ENCODE results near the gene ZNF77. TPM values are rescaled to one million over a fixed set of nuclear protein-coding genes. Genes with fewer than 3 reads are reported as not detected.

The ZNF77 gene
- polyA plus RNA-seq, 4 donors: 1.1 to 7.8 (median 1.9) TPM

GRCh38 chr19:2977746-2978138 is 33.0 kb upstream of the ZNF77 start:
- H3K4me3 ChIP-seq (ENCODE audit: low read depth in 1 of 3, low read length in 3 of 3): no peak overlapping the region
- H3K9me3 ChIP-seq (ENCODE audit: control insufficient read depth in 2 of 2, insufficient read depth in 1 of 2, low read depth in 1 of 2, low read length in 1 of 2): no peaks in the 10 kb centered on the region
- no peaks in the 10 kb centered on the region for H3K36me3 ChIP-seq (ENCODE audit: control insufficient read depth in 3 of 3, insufficient read depth in 2 of 3, low read depth in 1 of 3, low read length in 3 of 3)
- WGBS, 3 donors: 18 to 51% (median 49%) methylated on average over 9 to 10 of the region's 10 CpGs
- FAIRE-seq (no peak), DNase-seq (no peak)
- H3K4me1 ChIP-seq (ENCODE audit: control insufficient read depth in 3 of 3, insufficient read depth in 2 of 3, low read depth in 1 of 3, low read length in 2 of 3): peaks cover 3 to 18% (median 7%) of the 10 kb centered on the region in 3 donors
- H3K27ac ChIP-seq (ENCODE audit: low read depth in 1 of 3, low read length in 2 of 3): peak overlapping the region in 1 of 3 donors; percentile 12
- peaks cover 0 to 9% (median 3%) of the 10 kb centered on the region in 3 donors for H3K27me3 ChIP-seq (ENCODE audit: control insufficient read depth in 3 of 3, insufficient read depth in 3 of 3, low read length in 3 of 3)

GRCh38 chr19:2977001-2977745 is 32.4 kb upstream of the ZNF77 start, which contains the start of gene TLE6:
TLE6 (plus strand) TSS chr19:2977564; CDS start chr19:2978234, 670 bp downstream.
- no peak for FAIRE-seq

GRCh38 chr19:2976609-2977000 is 31.8 kb upstream of the ZNF77 start:
- FAIRE-seq: no peak

More at GRCh38 chr19:2977001-2977745, 32.4 kb upstream of the ZNF77 start, which contains the start of gene TLE6:
- Histone ChIP-seq H3K27ac (ENCODE audit: low read depth in 1 of 3, low read length in 2 of 3) (peak within 1 kb of the TSS in 1 of 3 donors; percentile 54), H3K36me3 (ENCODE audit: control insufficient read depth in 3 of 3, insufficient read depth in 2 of 3, low read depth in 1 of 3, low read length in 3 of 3) (no peaks in the 10 kb centered on the region), H3K27me3 (ENCODE audit: control insufficient read depth in 3 of 3, insufficient read depth in 3 of 3, low read length in 3 of 3) (peaks cover 0 to 9% (median 0%) of the 10 kb centered on the region in 3 donors), H3K4me3 (ENCODE audit: low read depth in 1 of 3, low read length in 3 of 3) (peak within 1 kb of the TSS; percentile 27 to 31 (median 29)), H3K4me1 (ENCODE audit: control insufficient read depth in 3 of 3, insufficient read depth in 2 of 3, low read depth in 1 of 3, low read length in 2 of 3) (peaks cover 3 to 16% (median 7%) of the 10 kb centered on the region in 3 donors), H3K9me3 (ENCODE audit: control insufficient read depth in 2 of 2, insufficient read depth in 1 of 2, low read depth in 1 of 2, low read length in 1 of 2) (no peaks in the 10 kb centered on the region)
- DNase-seq: peak; percentile 96 to 98
- 0 to 1% (median 1%) methylated on average over 47 to 51 of the region's 51 CpGs for WGBS, 3 donors

GRCh38 chr19:2974342-2975041 is 29.7 kb upstream of the ZNF77 start:
- no peak for FAIRE-seq

More at GRCh38 chr19:2976609-2977000, 31.8 kb upstream of the ZNF77 start:
- Histone ChIP-seq H3K9me3 (ENCODE audit: control insufficient read depth in 2 of 2, insufficient read depth in 1 of 2, low read depth in 1 of 2, low read length in 1 of 2) (no peaks in the 10 kb centered on the region), H3K27me3 (ENCODE audit: control insufficient read depth in 3 of 3, insufficient read depth in 3 of 3, low read length in 3 of 3) (peaks cover 0 to 9% (median 0%) of the 10 kb centered on the region in 3 donors), H3K36me3 (ENCODE audit: control insufficient read depth in 3 of 3, insufficient read depth in 2 of 3, low read depth in 1 of 3, low read length in 3 of 3) (no peaks in the 10 kb centered on the region), H3K4me1 (ENCODE audit: control insufficient read depth in 3 of 3, insufficient read depth in 2 of 3, low read depth in 1 of 3, low read length in 2 of 3) (peaks cover 3 to 16% (median 7%) of the 10 kb centered on the region in 3 donors), H3K4me3 (ENCODE audit: low read depth in 1 of 3, low read length in 3 of 3) (peak overlapping the region; percentile 27 to 31 (median 29)), H3K27ac (ENCODE audit: low read depth in 1 of 3, low read length in 2 of 3) (peak overlapping the region in 1 of 3 donors; percentile 54)
- no peak for DNase-seq
- WGBS, 3 donors: 14 to 15% (median 14%) methylated on average over 15 of the region's 15 CpGs

DNA sequence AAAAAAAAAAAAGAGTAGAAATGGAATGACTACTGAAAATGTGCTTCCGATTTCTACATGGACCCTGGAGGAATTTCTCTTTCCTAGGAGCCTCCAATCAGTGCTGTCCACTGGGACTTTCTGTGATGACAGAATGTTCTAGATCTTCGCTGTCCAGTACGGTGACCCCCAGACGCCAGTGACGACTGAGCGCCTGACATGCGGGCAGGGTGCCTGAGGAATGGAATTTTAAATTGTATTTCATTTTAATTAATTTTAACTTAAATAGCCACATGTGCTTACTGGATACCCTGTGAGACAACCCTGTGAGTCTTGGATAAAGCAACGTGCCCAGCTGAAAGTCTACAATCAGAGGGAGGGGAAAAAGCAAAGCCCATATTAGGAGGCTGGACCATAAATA is 28.5 kb upstream of the ZNF77 start:
- 65 to 80% (median 77%) methylated on average over 8 of the region's 8 CpGs for WGBS, 3 donors
- Histone ChIP-seq H3K27ac (ENCODE audit: low read depth in 1 of 3, low read length in 2 of 3) (peak overlapping the region in 1 of 3 donors; percentile 72), H3K4me1 (ENCODE audit: control insufficient read depth in 3 of 3, insufficient read depth in 2 of 3, low read depth in 1 of 3, low read length in 2 of 3) (peaks cover 3 to 16% (median 7%) of the 10 kb centered on the region in 3 donors), H3K36me3 (ENCODE audit: control insufficient read depth in 3 of 3, insufficient read depth in 2 of 3, low read depth in 1 of 3, low read length in 3 of 3) (no peaks in the 10 kb centered on the region), H3K9me3 (ENCODE audit: control insufficient read depth in 2 of 2, insufficient read depth in 1 of 2, low read depth in 1 of 2, low read length in 1 of 2) (no peaks in the 10 kb centered on the region), H3K27me3 (ENCODE audit: control insufficient read depth in 3 of 3, insufficient read depth in 3 of 3, low read length in 3 of 3) (peaks cover 0 to 6% (median 0%) of the 10 kb centered on the region in 3 donors), H3K4me3 (ENCODE audit: low read depth in 1 of 3, low read length in 3 of 3) (no peak overlapping the region)
- FAIRE-seq (no peak), DNase-seq (no peak)

More at GRCh38 chr19:2974342-2975041, 29.7 kb upstream of the ZNF77 start:
- no peaks in the 10 kb centered on the region for H3K9me3 ChIP-seq (ENCODE audit: control insufficient read depth in 2 of 2, insufficient read depth in 1 of 2, low read depth in 1 of 2, low read length in 1 of 2)
- H3K27me3 ChIP-seq (ENCODE audit: control insufficient read depth in 3 of 3, insufficient read depth in 3 of 3, low read length in 3 of 3): peaks cover 0 to 6% (median 0%) of the 10 kb centered on the region in 3 donors
- H3K4me1 ChIP-seq (ENCODE audit: control insufficient read depth in 3 of 3, insufficient read depth in 2 of 3, low read depth in 1 of 3, low read length in 2 of 3): peaks cover 3 to 16% (median 7%) of the 10 kb centered on the region in 3 donors
- WGBS, 3 donors: 13 to 20% (median 16%) methylated on average over 14 of the region's 14 CpGs
- H3K36me3 ChIP-seq (ENCODE audit: control insufficient read depth in 3 of 3, insufficient read depth in 2 of 3, low read depth in 1 of 3, low read length in 3 of 3): no peaks in the 10 kb centered on the region
- H3K27ac ChIP-seq (ENCODE audit: low read depth in 1 of 3, low read length in 2 of 3): peak overlapping the region in 1 of 3 donors; percentile 54
- H3K4me3 ChIP-seq (ENCODE audit: low read depth in 1 of 3, low read length in 3 of 3): no peak overlapping the region
- no peak for DNase-seq

- Histone ChIP-seq H3K9me3 (ENCODE audit: control insufficient read depth in 2 of 2, insufficient read depth in 1 of 2, low read depth in 1 of 2, low read length in 1 of 2) (no peaks in the 10 kb centered on the region), H3K27me3 (ENCODE audit: control insufficient read depth in 3 of 3, insufficient read depth in 3 of 3, low read length in 3 of 3) (no peaks in the 10 kb centered on the region), H3K36me3 (ENCODE audit: control insufficient read depth in 3 of 3, insufficient read depth in 2 of 3, low read depth in 1 of 3, low read length in 3 of 3) (no peaks in the 10 kb centered on the region), H3K27ac (ENCODE audit: low read depth in 1 of 3, low read length in 2 of 3) (peak overlapping the region in 1 of 3 donors; percentile 9), H3K4me1 (ENCODE audit: control insufficient read depth in 3 of 3, insufficient read depth in 2 of 3, low read depth in 1 of 3, low read length in 2 of 3) (peaks cover 0 to 3% (median 0%) of the 10 kb centered on the region in 3 donors), H3K4me3 (ENCODE audit: low read depth in 1 of 3, low read length in 3 of 3) (no peak overlapping the region)
- no peak for FAIRE-seq
- no peak for DNase-seq
- WGBS, 3 donors: 75 to 79% (median 77%) methylated on average over 9 of the region's 9 CpGs
These were observed 25.5 kb upstream of the ZNF77 start for GRCh38 chr19:2970201-2970835.

- Histone ChIP-seq H3K36me3 (ENCODE audit: control insufficient read depth in 3 of 3, insufficient read depth in 2 of 3, low read depth in 1 of 3, low read length in 3 of 3) (no peaks in the 10 kb centered on the region), H3K4me1 (ENCODE audit: control insufficient read depth in 3 of 3, insufficient read depth in 2 of 3, low read depth in 1 of 3, low read length in 2 of 3) (no peaks in the 10 kb centered on the region), H3K9me3 (ENCODE audit: control insufficient read depth in 2 of 2, insufficient read depth in 1 of 2, low read depth in 1 of 2, low read length in 1 of 2) (no peaks in the 10 kb centered on the region), H3K27ac (ENCODE audit: low read depth in 1 of 3, low read length in 2 of 3) (peak overlapping the region in 2 of 3 donors; percentile 56 to 70), H3K27me3 (ENCODE audit: control insufficient read depth in 3 of 3, insufficient read depth in 3 of 3, low read length in 3 of 3) (no peaks in the 10 kb centered on the region), H3K4me3 (ENCODE audit: low read depth in 1 of 3, low read length in 3 of 3) (no peak overlapping the region)
- no peak for FAIRE-seq
- WGBS, 3 donors: 7 to 17% (median 17%) methylated on average over 5 of the region's 5 CpGs
- DNase-seq: peak in 1 of 2 donors; percentile 55
These were observed 24.3 kb upstream of the ZNF77 start for GRCh38 chr19:2969104-2969504.

DNA sequence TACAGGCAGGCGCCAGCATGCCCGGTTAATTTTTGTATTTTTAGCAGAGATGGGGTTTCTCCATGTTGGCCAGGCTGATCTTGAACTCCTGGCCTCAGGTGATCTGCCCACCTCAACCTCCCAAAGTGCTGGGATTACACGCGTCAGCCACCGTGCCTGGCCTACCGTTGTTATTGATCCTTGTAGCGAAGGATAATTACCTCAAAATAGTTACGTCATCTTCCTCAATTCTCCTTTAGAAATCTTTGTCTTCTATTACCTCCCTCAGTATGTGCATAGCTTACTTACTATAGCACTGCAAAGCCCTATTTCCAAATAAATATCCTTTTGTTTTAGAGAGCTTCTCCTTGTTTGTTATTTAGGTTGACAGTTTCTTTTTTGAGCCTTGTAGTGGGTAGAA is 23.2 kb upstream of the ZNF77 start:
- no peak overlapping the region for H3K27ac ChIP-seq (ENCODE audit: low read depth in 1 of 3, low read length in 2 of 3)
- H3K36me3 ChIP-seq (ENCODE audit: control insufficient read depth in 3 of 3, insufficient read depth in 2 of 3, low read depth in 1 of 3, low read length in 3 of 3): no peaks in the 10 kb centered on the region
- H3K4me1 ChIP-seq (ENCODE audit: control insufficient read depth in 3 of 3, insufficient read depth in 2 of 3, low read depth in 1 of 3, low read length in 2 of 3): no peaks in the 10 kb centered on the region
- FAIRE-seq (no peak), DNase-seq (no peak)
- WGBS, 3 donors: 53 to 82% (median 66%) methylated on average over 8 of the region's 8 CpGs
- H3K27me3 ChIP-seq (ENCODE audit: control insufficient read depth in 3 of 3, insufficient read depth in 3 of 3, low read length in 3 of 3): no peaks in the 10 kb centered on the region
- H3K9me3 ChIP-seq (ENCODE audit: control insufficient read depth in 2 of 2, insufficient read depth in 1 of 2, low read depth in 1 of 2, low read length in 1 of 2): no peaks in the 10 kb centered on the region
- no peak overlapping the region for H3K4me3 ChIP-seq (ENCODE audit: low read depth in 1 of 3, low read length in 3 of 3)
